Mesothelial cell of epicardium (in vitro differentiated cells): ENCODE data around the gene ALDH3A2. TPM values are rescaled to one million over a fixed set of nuclear protein-coding genes. Genes with fewer than 3 reads are reported as not detected.
A peak's percentile ranks its signal among the peaks of the same experiment; 100 is the strongest.

Experiments
- DNase-seq, 2 experiments: peaks; one replicate each; pipeline ENCODE4 v3.0.0; 2021; ENCODE audit warnings: low spot score in 2 of 2; ENCODE audit not compliant: unreplicated experiment in 2 of 2
- H3K27ac Mint-ChIP-seq: 2 replicates; pipeline ENCODE4 v1.8.0; 2021; ENCODE audit warnings: mixed read lengths
- H3K27me3 Mint-ChIP-seq: 2 replicates; pipeline ENCODE4 v1.8.0; 2021; ENCODE audit warnings: low read depth, mixed read lengths
- H3K36me3 Mint-ChIP-seq: 2 replicates; pipeline ENCODE4 v1.8.0; 2021; ENCODE audit warnings: mixed read lengths
- H3K4me1 Mint-ChIP-seq: 2 replicates; pipeline ENCODE4 v1.8.0; 2021; ENCODE audit warnings: mixed read lengths
- H3K4me3 Mint-ChIP-seq: 2 replicates; pipeline ENCODE4 v1.8.0; 2021; ENCODE audit warnings: mild to moderate bottlenecking, moderate library complexity, mixed read lengths
- H3K9me3 Mint-ChIP-seq: 2 replicates; pipeline ENCODE4 v1.8.0; 2021; ENCODE audit warnings: mixed read lengths
- total RNA-seq: library from RNA; stranded (reverse); gene quantifications from 3 replicates; pipeline ENCODE4 v1.2.1, GENCODE V29; 2021
- TF ChIP-seq, protein P1 (sequence below): fragments of 200-600 bp; sonication (generic); IDR thresholded peaks from one replicate; pipeline ENCODE4 v1.5.0; 2021; ENCODE audit warnings: antibody characterized with exemption; ENCODE audit not compliant: unreplicated experiment

Gene ALDH3A2
- total RNA-seq, 1 donor from 2014 or later, result 78.4 TPM

DNA sequence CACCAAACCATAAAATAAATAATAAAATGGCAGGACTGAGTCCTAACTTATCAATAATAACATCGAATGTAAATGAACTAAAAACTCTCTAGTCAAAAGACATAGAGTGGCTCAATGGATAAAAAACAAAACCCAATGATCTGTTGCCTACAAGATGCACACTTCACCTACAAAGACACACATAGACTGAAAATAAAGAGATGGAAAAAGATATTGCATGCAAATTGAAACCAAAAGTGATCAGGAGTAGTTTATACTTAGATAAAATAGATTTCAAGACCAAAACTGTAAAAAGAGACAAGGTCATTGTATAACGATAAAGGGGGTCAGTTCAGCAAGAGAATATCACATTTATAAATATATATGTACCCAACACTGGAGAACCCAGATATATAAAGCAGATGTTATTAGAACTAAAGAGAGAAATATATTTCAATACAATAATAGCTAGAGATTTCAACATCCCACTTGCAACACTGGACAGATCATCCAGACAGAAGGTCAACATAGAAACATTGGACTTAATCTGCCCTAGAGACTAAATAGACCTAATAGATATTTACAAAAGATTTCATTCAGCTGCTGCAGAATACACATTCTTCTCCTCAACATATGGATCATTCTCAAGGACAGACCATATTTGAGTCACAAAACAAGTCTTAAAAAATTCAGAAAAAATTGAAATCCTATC is 38.0 kb downstream of the ALDH3A2 start:
- Mint-ChIP-seq H3K4me3 (no peak overlapping the region), H3K27ac (no peak overlapping the region), H3K27me3 (no peaks in the 10 kb centered on the region), H3K9me3 (peaks cover 40% of the 10 kb centered on the region), H3K4me1 (no peaks in the 10 kb centered on the region), H3K36me3 (peaks cover 35% of the 10 kb centered on the region)
- TF ChIP-seq, protein P1, sequence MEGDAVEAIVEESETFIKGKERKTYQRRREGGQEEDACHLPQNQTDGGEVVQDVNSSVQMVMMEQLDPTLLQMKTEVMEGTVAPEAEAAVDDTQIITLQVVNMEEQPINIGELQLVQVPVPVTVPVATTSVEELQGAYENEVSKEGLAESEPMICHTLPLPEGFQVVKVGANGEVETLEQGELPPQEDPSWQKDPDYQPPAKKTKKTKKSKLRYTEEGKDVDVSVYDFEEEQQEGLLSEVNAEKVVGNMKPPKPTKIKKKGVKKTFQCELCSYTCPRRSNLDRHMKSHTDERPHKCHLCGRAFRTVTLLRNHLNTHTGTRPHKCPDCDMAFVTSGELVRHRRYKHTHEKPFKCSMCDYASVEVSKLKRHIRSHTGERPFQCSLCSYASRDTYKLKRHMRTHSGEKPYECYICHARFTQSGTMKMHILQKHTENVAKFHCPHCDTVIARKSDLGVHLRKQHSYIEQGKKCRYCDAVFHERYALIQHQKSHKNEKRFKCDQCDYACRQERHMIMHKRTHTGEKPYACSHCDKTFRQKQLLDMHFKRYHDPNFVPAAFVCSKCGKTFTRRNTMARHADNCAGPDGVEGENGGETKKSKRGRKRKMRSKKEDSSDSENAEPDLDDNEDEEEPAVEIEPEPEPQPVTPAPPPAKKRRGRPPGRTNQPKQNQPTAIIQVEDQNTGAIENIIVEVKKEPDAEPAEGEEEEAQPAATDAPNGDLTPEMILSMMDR, result no peak
- DNase-seq, result no peak

DNA sequence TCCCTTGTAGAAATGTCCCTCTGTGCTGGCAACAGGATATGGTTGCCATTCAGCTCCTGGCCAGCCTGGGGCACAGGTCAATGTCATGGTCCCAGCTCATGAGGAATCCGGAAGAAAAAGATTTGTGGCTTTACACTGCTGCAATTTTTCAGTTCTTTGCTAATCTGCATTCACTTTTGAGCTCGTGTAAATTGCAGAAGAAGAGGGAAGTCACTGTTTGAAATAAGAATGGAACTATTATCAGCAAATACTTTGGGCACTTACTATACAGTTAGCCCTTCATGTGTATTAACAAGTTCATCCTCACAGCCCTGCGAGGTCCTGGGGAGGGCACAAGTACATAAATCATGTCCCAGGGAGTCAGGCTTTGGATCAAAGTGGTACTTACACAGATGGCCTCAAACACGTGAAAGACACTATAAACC is 53.7 kb downstream of the ALDH3A2 start:
- Mint-ChIP-seq H3K27me3 (no peaks in the 10 kb centered on the region), H3K4me1 (peaks cover 35% of the 10 kb centered on the region), H3K36me3 (no peaks in the 10 kb centered on the region), H3K4me3 (no peak overlapping the region), H3K9me3 (no peaks in the 10 kb centered on the region), H3K27ac (no peak overlapping the region)
- no peak for DNase-seq
- TF ChIP-seq, protein P1, result no peak

DNA sequence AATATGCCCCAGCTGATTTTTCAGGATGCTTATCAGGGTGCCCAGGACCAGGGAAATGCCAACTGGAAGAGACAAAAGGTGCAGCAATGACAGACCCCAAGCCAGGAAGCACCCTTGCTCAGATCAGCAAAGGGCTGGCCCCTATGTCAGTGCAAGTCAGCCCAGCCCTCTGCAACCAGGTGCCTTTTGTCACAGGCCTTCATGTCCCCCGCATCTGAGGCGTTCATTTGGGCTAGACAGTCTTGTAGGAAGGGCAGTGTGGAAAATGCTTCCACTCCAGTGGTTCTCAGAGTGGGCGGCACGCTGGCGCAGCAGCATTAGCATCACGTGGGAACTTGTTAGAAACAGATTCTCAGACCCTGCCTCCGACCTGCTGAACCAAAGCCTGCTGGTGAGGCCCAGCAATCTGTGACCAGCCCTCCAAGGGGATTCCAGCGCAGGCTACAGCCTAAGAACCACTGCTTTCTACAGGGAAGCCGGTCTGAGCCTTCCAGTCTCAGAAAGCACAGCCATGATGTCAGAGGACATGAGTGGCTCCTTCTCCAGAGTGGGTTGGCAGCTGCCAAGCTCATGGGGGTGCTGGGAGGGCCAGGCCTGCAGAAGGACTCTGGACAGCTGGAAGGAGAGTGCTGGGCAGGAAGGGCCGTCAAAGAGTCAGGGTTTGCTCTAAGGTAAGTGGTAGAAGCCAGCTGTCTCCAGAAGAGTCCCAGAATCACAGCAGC is 54.7 kb downstream of the ALDH3A2 start:
- no peak for DNase-seq
- Mint-ChIP-seq H3K4me1 (peaks cover 39% of the 10 kb centered on the region), H3K27ac (peak overlapping the region; percentile 78), H3K9me3 (no peaks in the 10 kb centered on the region), H3K27me3 (no peaks in the 10 kb centered on the region), H3K4me3 (no peak overlapping the region), H3K36me3 (no peaks in the 10 kb centered on the region)
- TF ChIP-seq, protein P1, result no peak

DNA sequence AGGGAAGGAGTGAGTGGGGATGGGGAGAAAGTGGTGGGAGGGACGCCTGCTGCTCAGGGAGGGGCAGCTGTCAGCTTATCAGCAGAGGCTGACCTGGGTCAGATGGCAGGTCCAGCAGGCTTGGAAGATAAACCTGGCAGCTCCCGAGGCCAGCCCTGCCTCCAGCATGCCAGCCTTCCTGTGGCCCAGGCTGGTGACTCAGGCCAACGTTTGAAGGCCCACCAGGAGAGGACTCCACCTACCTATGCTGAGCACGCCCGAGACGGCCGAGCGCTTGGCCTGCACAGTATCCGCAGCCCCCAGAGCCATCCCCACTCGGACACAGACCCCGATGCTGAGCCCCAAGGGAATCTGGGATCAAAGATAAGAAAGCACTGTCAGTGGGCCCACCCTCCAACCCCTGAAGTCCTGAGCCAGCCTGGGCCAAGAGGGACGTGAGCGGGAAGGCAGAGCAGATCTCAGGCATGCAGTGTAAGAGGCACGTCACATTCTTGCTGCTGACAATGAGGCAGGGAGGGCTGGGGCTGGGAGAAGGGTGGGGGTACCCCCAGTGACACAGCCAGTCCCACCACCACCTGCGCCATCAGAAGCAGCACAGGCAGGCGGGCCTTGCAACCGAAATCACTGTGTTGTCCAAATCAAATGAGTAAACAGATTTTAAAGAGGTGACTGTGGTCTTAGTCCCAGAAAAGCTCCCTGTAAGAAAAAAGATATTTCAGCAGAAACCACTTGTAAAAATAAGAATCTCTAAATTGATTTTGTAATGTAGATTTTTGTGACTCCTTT is 55.5 kb downstream of the ALDH3A2 start:
- DNase-seq, result no peak
- no peaks in the 10 kb centered on the region for H3K27me3 Mint-ChIP-seq
- peaks cover 39% of the 10 kb centered on the region for H3K4me1 Mint-ChIP-seq
- no peaks in the 10 kb centered on the region for H3K9me3 Mint-ChIP-seq
- no peaks in the 10 kb centered on the region for H3K36me3 Mint-ChIP-seq
- peak overlapping the region; percentile 78 for H3K27ac Mint-ChIP-seq
- H3K4me3 Mint-ChIP-seq, result no peak overlapping the region
- TF ChIP-seq, protein P1, result no peak

DNA sequence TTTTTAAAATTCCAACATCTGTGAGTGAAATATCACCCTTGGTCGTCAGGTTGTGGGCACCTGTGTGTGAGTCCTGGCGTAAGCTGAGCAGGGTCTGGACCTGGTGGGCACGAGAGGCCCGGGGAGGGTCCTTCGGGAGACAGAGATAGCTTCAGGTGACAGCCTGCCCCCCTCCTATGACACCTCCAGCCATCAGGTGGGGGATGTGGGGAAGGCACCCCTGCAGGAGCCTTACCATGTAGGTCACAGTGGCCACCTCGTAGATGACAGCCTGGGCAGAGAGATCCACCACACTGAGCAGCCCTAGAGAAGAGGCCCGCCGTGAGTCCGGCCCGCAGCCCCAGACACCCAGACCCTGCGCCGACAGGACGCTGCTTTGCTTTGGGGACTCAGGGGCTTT is 56.6 kb downstream of the ALDH3A2 start:
- TF ChIP-seq, protein P1, result no peak
- Mint-ChIP-seq H3K4me3 (no peak overlapping the region), H3K4me1 (peaks cover 39% of the 10 kb centered on the region), H3K9me3 (no peaks in the 10 kb centered on the region), H3K27me3 (no peaks in the 10 kb centered on the region), H3K27ac (no peak overlapping the region), H3K36me3 (no peaks in the 10 kb centered on the region)
- no peak for DNase-seq
